DND-41 (cell line): Measurements from ENCODE around the gene SLC9B1.

Experiments
- CTCF ChIP-seq: IDR thresholded peaks from 2 replicates; pipeline ENCODE4 v1.5.1; 2012; ENCODE audit warnings: borderline replicate concordance, low read length, moderate library complexity, mild to moderate bottlenecking; ENCODE audit not compliant: poor library complexity, severe bottlenecking; ENCODE audit errors: extremely low read depth
- EZH2 ChIP-seq: IDR thresholded peaks from 3 replicates; pipeline ENCODE4 v1.6.1; 2012; ENCODE audit warnings: borderline replicate concordance, low read depth, mild to moderate bottlenecking, moderate library complexity, low read length, inconsistent platforms; ENCODE audit not compliant: severe bottlenecking

- TF ChIP-seq CTCF (no peak), EZH2 (no peak)
These were observed 117.7 kb downstream of the SLC9B1 start for GRCh38 chr4:102901804-102902203.
